Nephron progenitor cell (in vitro differentiated cells): ENCODE data around the gene MEFV.

Source experiments
- DNase-seq: peaks from one replicate; pipeline ENCODE4 v3.0.0; 2021
- H3K27ac Mint-ChIP-seq: 2 replicates; pipeline ENCODE4 v1.8.0; 2021; ENCODE audit warnings: mild to moderate bottlenecking, moderate library complexity, mixed read lengths
- H3K27me3 Mint-ChIP-seq: 2 replicates; pipeline ENCODE4 v1.8.0; 2021; ENCODE audit warnings: mild to moderate bottlenecking, low read depth, mixed read lengths; ENCODE audit not compliant: poor library complexity
- H3K36me3 Mint-ChIP-seq: 2 replicates; pipeline ENCODE4 v1.8.0; 2021; ENCODE audit warnings: low read depth, mixed read lengths
- H3K4me1 Mint-ChIP-seq: 2 replicates; pipeline ENCODE4 v1.8.0; 2021; ENCODE audit warnings: mixed read lengths
- H3K4me3 Mint-ChIP-seq: 2 replicates; pipeline ENCODE4 v1.8.0; 2021; ENCODE audit warnings: mild to moderate bottlenecking, moderate library complexity, mixed read lengths
- H3K9me3 Mint-ChIP-seq: 2 replicates; pipeline ENCODE4 v1.8.0; 2021; ENCODE audit warnings: mild to moderate bottlenecking, moderate library complexity, mixed read lengths
- CTCF ChIP-seq: fragments of 200-600 bp; sonication (generic); IDR thresholded peaks from 2 replicates; pipeline ENCODE4 v1.5.0; 2021; ENCODE audit warnings: antibody characterized with exemption

MEFV gene

DNA sequence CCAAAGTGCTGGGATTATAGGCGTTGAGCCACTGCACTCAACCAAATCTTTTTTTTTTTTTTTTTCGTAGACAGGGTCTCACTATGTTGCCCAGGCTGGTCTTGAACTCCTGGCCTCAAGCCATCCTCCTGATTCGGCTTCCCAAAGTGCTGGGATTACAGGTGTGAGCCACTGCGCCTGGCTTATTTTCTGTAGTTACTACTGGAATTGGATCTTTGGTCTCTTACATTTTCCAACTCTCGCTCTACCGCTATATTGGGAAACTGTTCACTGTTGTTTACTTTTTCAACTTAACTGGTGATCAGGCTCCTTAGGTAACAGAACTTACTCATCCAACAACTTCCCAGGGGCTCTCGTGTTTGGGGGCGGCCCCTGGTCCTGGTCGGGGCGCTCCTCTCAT is 35.6 kb downstream of the MEFV start:
- H3K9me3 Mint-ChIP-seq = peaks cover 85% of the 10 kb centered on the region
- H3K36me3 Mint-ChIP-seq = peaks cover 46% of the 10 kb centered on the region
- TF ChIP-seq CTCF = no peak
- peaks cover 20% of the 10 kb centered on the region for H3K27me3 Mint-ChIP-seq
- no peak overlapping the region for H3K27ac Mint-ChIP-seq
- no peak overlapping the region for H3K4me3 Mint-ChIP-seq
- no peak for DNase-seq
- H3K4me1 Mint-ChIP-seq = no peaks in the 10 kb centered on the region

DNA sequence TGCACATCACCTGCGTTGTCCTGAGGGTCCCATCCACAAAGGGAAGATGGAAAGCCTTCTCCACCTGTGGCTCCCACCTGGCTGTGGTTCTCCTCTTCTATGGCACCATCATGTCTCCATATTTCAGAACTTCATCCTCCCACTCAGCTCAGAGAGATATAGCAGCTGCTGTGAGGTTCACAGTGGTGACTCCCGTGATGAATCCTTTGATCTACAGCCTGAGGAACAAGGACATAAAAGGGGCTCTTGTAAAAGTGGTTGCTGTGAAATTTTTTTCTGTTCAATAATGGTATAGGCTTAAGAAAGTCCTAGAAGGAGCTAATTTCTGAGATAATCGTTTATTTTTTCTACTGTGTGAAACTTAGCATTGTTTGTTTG is 40.2 kb downstream of the MEFV start:
- DNase-seq = no peak
- H3K27ac Mint-ChIP-seq = no peak overlapping the region
- H3K9me3 Mint-ChIP-seq = peaks cover 74% of the 10 kb centered on the region
- no peaks in the 10 kb centered on the region for H3K36me3 Mint-ChIP-seq
- TF ChIP-seq CTCF = no peak
- H3K27me3 Mint-ChIP-seq = peaks cover 30% of the 10 kb centered on the region
- H3K4me3 Mint-ChIP-seq = no peak overlapping the region
- H3K4me1 Mint-ChIP-seq = no peaks in the 10 kb centered on the region

DNA sequence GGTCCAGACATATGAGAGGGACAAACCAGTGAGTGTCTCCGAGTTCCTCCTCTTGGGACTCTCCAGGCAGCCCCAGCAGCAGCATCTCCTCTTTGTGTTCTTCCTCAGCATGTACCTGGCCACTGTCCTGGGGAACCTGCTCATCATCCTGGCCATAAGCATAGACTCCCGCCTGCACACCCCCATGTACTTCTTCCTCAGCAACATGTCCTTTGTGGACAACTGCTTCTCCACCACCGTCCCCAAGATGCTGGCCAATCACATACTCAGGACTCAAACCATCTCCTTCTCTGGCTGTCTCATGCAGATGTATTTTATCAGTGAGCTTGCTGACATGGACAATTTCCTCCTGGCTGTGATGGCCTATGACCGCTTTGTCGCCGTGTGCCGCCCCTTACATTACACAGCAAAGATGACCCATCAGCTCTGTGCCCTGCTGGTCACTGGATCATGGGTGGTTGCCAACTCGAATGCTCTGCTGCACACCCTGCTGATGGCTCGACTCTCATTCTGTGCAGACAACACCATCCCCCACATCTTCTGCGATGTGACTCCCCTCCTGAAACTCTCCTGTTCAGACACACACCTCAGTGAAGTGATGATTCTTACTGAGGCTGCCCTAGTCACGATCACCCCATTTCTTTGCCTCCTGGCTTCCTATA is 40.7 kb downstream of the MEFV start:
- Mint-ChIP-seq H3K4me3 (no peak overlapping the region), H3K36me3 (no peaks in the 10 kb centered on the region), H3K9me3 (peaks cover 71% of the 10 kb centered on the region), H3K27me3 (peaks cover 30% of the 10 kb centered on the region), H3K27ac (no peak overlapping the region), H3K4me1 (no peaks in the 10 kb centered on the region)
- no peak for DNase-seq
- no peak for TF ChIP-seq CTCF

DNA sequence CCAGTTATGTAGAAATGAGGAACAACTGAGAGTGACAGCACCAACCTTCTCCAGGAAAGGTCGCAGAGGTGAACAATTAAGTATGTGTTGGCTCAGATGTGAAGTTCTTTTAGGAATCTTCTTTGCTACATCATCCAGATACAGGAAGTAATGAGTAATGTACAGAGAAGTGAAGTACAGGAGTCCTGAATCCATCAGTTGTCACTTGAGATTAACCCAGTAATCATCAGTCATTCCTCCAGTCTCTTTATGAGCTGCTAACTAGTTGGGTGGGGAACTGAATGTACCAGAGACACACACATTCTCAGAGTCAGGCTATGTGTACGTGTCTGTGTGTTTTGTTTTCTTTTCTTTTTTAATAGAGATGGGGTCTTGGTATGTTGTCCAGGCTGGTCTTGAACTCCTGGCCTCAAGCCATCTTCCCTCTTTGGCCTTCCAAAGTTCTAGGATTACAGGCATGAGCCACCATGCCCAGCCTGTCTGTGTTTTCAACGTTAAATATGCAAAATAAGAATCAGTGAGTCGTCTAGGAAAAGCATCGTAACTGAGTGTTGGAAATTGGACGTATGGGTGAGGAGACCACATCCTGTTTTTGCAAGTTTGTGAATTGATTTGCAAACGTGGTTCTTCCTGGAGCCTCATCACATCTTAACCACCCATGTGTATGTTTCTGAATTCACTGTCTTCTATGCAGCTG is 41.4 kb downstream of the MEFV start:
- no peak overlapping the region for H3K27ac Mint-ChIP-seq
- peaks cover 72% of the 10 kb centered on the region for H3K9me3 Mint-ChIP-seq
- H3K4me3 Mint-ChIP-seq = no peak overlapping the region
- peaks cover 30% of the 10 kb centered on the region for H3K27me3 Mint-ChIP-seq
- no peaks in the 10 kb centered on the region for H3K36me3 Mint-ChIP-seq
- no peak for DNase-seq
- TF ChIP-seq CTCF = no peak
- no peaks in the 10 kb centered on the region for H3K4me1 Mint-ChIP-seq

GRCh38 chr16:3212567-3212966 is 43.9 kb downstream of the MEFV start:
- no peak overlapping the region for H3K27ac Mint-ChIP-seq
- H3K4me3 Mint-ChIP-seq = no peak overlapping the region
- DNase-seq = no peak
- peaks cover 78% of the 10 kb centered on the region for H3K9me3 Mint-ChIP-seq
- no peaks in the 10 kb centered on the region for H3K4me1 Mint-ChIP-seq
- peaks cover 37% of the 10 kb centered on the region for H3K27me3 Mint-ChIP-seq
- TF ChIP-seq CTCF = no peak
- H3K36me3 Mint-ChIP-seq = no peaks in the 10 kb centered on the region

GRCh38 chr16:3212006-3212405 is 44.4 kb downstream of the MEFV start:
- no peak for TF ChIP-seq CTCF
- peaks cover 81% of the 10 kb centered on the region for H3K9me3 Mint-ChIP-seq
- no peaks in the 10 kb centered on the region for H3K4me1 Mint-ChIP-seq
- peaks cover 35% of the 10 kb centered on the region for H3K27me3 Mint-ChIP-seq
- no peaks in the 10 kb centered on the region for H3K36me3 Mint-ChIP-seq
- no peak for DNase-seq
- no peak overlapping the region for H3K27ac Mint-ChIP-seq
- no peak overlapping the region for H3K4me3 Mint-ChIP-seq
